Activated CD8-positive, alpha-beta memory T cell treated with anti-CD3 and anti-CD28 coated beads, Interleukin-2, amount 10 ng/mL, durations not matched to agents 7 days and 5 days (primary cell): Measurements from ENCODE around the gene TCEA2. TPM values are rescaled to one million over a fixed set of nuclear protein-coding genes. Genes with fewer than 3 reads are reported as not detected.

ENCODE experiments used
- ATAC-seq: fragments of 150-1000 bp; cut with Tn5 transposase; one replicate; pipeline ENCODE4 v1.10.0; 2021; ENCODE audit warnings: moderate library complexity
- CTCF ChIA-PET: fragments of 350-600 bp; sonication (Branson Sonifier 250); formaldehyde crosslinking; loops from one replicate; lab custom pipeline; 2021; ENCODE audit warnings: antibody characterized with exemption; lab: Charles Lee
- DNase-seq: peaks from one replicate; pipeline ENCODE4 v3.0.0-alpha.2; 2020
- H3K27ac Mint-ChIP-seq: one replicate; pipeline ENCODE4 v1.8.0; 2021; ENCODE audit warnings: mild to moderate bottlenecking, mixed read lengths
- H3K27me3 Mint-ChIP-seq: one replicate; pipeline ENCODE4 v1.8.0; 2021; ENCODE audit warnings: mixed read lengths
- H3K36me3 Mint-ChIP-seq: one replicate; pipeline ENCODE4 v1.8.0; 2021; ENCODE audit warnings: mild to moderate bottlenecking, mixed read lengths
- H3K4me1 Mint-ChIP-seq: one replicate; pipeline ENCODE4 v1.8.0; 2021; ENCODE audit warnings: mixed read lengths
- H3K4me3 Mint-ChIP-seq: one replicate; pipeline ENCODE4 v1.8.0; 2021; ENCODE audit warnings: mild to moderate bottlenecking, moderate library complexity, mixed read lengths
- H3K9me3 Mint-ChIP-seq: one replicate; pipeline ENCODE4 v1.8.0; 2022; ENCODE audit warnings: low read depth, mixed read lengths
- total RNA-seq, 2 experiments: library from RNA; stranded (reverse); gene quantifications; one replicate each; pipeline ENCODE4 v1.2.3, GENCODE V29; 2021

Gene TCEA2
- total RNA-seq, 2 experiments from 2014 or later = 54.3 to 57.4 TPM

- Mint-ChIP-seq H3K4me1 (peaks cover 70% of the 10 kb centered on the region), H3K9me3 (no peaks in the 10 kb centered on the region), H3K27me3 (peaks cover 2% of the 10 kb centered on the region), H3K4me3 (peak overlapping the region; percentile 71), H3K36me3 (peaks cover 2% of the 10 kb centered on the region), H3K27ac (peak overlapping the region; percentile 68)
- peak; percentile 86 for DNase-seq
- peak; percentile 66 for ATAC-seq
- CTCF ChIA-PET = interaction anchor here (0.5 to 9.8 kb wide), 50 partner anchors 8 to 815 kb away, joined by 3 to 190 read pairs (median 7); partner anchors contain the start of genes LIME1, LKAAEAR1, OPRL1 and PCMTD2
These were observed 24.3 kb upstream of the TCEA2 start for GRCh38 chr20:64038565-64039292.

- CTCF ChIA-PET = interaction anchor here (0.6 to 9.8 kb wide), 38 partner anchors 12 to 815 kb away, joined by 3 to 190 read pairs (median 8); partner anchors contain the start of genes LKAAEAR1, OPRL1, PCMTD2 and PRPF6
- Mint-ChIP-seq H3K36me3 (no peaks in the 10 kb centered on the region), H3K9me3 (no peaks in the 10 kb centered on the region), H3K4me3 (peak overlapping the region; percentile 71), H3K27ac (peak overlapping the region; percentile 68), H3K4me1 (peaks cover 62% of the 10 kb centered on the region), H3K27me3 (peaks cover 2% of the 10 kb centered on the region)
- ATAC-seq (no peak), DNase-seq (no peak)
These were observed 23.5 kb upstream of the TCEA2 start for GRCh38 chr20:64039293-64040160.

GRCh38 chr20:64040231-64041039, 22.6 kb upstream of the TCEA2 start:
- no peak for DNase-seq
- Mint-ChIP-seq H3K27ac (peak overlapping the region; percentile 29), H3K36me3 (no peaks in the 10 kb centered on the region)

GRCh38 chr20:64041040-64041780, 21.8 kb upstream of the TCEA2 start:
- Mint-ChIP-seq H3K36me3 (no peaks in the 10 kb centered on the region), H3K9me3 (no peaks in the 10 kb centered on the region), H3K27ac (peak overlapping the region; percentile 29), H3K27me3 (peaks cover 8% of the 10 kb centered on the region), H3K4me1 (peaks cover 47% of the 10 kb centered on the region), H3K4me3 (peak overlapping the region; percentile 52)
- CTCF ChIA-PET = interaction anchor here (1.0 to 9.8 kb wide), 10 partner anchors 11 to 213 kb away, joined by 3 to 190 read pairs (median 32); partner anchors contain the start of genes LKAAEAR1, OPRL1, PRPF6 and RGS19
- ATAC-seq = no peak
- no peak for DNase-seq

More at GRCh38 chr20:64040231-64041039, 22.6 kb upstream of the TCEA2 start:
- ATAC-seq = no peak
- H3K4me3 Mint-ChIP-seq = no peak overlapping the region
- no peaks in the 10 kb centered on the region for H3K9me3 Mint-ChIP-seq
- H3K4me1 Mint-ChIP-seq = peaks cover 54% of the 10 kb centered on the region
- CTCF ChIA-PET = interaction anchor here (0.9 to 9.8 kb wide), 15 partner anchors 11 to 215 kb away, joined by 3 to 190 read pairs (median 24); partner anchors contain the start of genes LKAAEAR1, OPRL1, PCMTD2 and PRPF6
- peaks cover 2% of the 10 kb centered on the region for H3K27me3 Mint-ChIP-seq

GRCh38 chr20:64041781-64042053, 21.3 kb upstream of the TCEA2 start:
- Mint-ChIP-seq H3K4me1 (peaks cover 42% of the 10 kb centered on the region), H3K27ac (no peak overlapping the region), H3K36me3 (no peaks in the 10 kb centered on the region), H3K4me3 (peak overlapping the region; percentile 52), H3K27me3 (peaks cover 12% of the 10 kb centered on the region), H3K9me3 (no peaks in the 10 kb centered on the region)
- DNase-seq (no peak), ATAC-seq (no peak)
- CTCF ChIA-PET = interaction anchor here (1.1 to 9.8 kb wide), 5 partner anchors 18 to 84 kb away, joined by 3 to 190 read pairs (median 35); partner anchors contain the start of genes OPRL1, PRPF6, RGS19 and SAMD10

GRCh38 chr20:64042054-64042781, 20.8 kb upstream of the TCEA2 start:
- H3K4me1 Mint-ChIP-seq = peaks cover 37% of the 10 kb centered on the region
- DNase-seq (no peak), ATAC-seq (no peak)
- H3K36me3 Mint-ChIP-seq = no peaks in the 10 kb centered on the region
- peak overlapping the region; percentile 52 for H3K4me3 Mint-ChIP-seq
- peak overlapping the region; percentile 56 for H3K27ac Mint-ChIP-seq
- no peaks in the 10 kb centered on the region for H3K9me3 Mint-ChIP-seq
- CTCF ChIA-PET = interaction anchor here (1.1 to 9.8 kb wide), 3 partner anchors 17 to 61 kb away, joined by 3 to 190 read pairs (median 133); partner anchors contain the start of genes PRPF6, SAMD10 and TCEA2
- peaks cover 17% of the 10 kb centered on the region for H3K27me3 Mint-ChIP-seq

- ATAC-seq = no peak
- CTCF ChIA-PET = interaction anchor here (9.8 kb wide), 1 partner anchor 16 kb away, joined by 133 read pairs; the partner anchor contains the start of gene TCEA2
These were observed 19.2 kb upstream of the TCEA2 start for GRCh38 chr20:64043768-64044167.

GRCh38 chr20:64044484-64045247, 18.3 kb upstream of the TCEA2 start:
- DNase-seq = no peak
- Mint-ChIP-seq H3K4me1 (peaks cover 27% of the 10 kb centered on the region), H3K36me3 (no peaks in the 10 kb centered on the region), H3K9me3 (no peaks in the 10 kb centered on the region), H3K27me3 (peaks cover 27% of the 10 kb centered on the region), H3K4me3 (no peak overlapping the region), H3K27ac (no peak overlapping the region)
- CTCF ChIA-PET = interaction anchor here (1.0 to 9.8 kb wide), 3 partner anchors 15 to 71 kb away, joined by 3 to 133 read pairs (median 4); partner anchors contain the start of gene TCEA2
- no peak for ATAC-seq

More at GRCh38 chr20:64043768-64044167, 19.2 kb upstream of the TCEA2 start:
- H3K4me3 Mint-ChIP-seq = no peak overlapping the region
- DNase-seq = no peak
- no peaks in the 10 kb centered on the region for H3K9me3 Mint-ChIP-seq
- peaks cover 25% of the 10 kb centered on the region for H3K27me3 Mint-ChIP-seq
- H3K36me3 Mint-ChIP-seq = no peaks in the 10 kb centered on the region
- H3K27ac Mint-ChIP-seq = no peak overlapping the region
- H3K4me1 Mint-ChIP-seq = peaks cover 32% of the 10 kb centered on the region

GRCh38 chr20:64045346-64046011, 17.5 kb upstream of the TCEA2 start:
- Mint-ChIP-seq H3K27ac (no peak overlapping the region), H3K27me3 (peaks cover 32% of the 10 kb centered on the region), H3K4me3 (no peak overlapping the region), H3K36me3 (no peaks in the 10 kb centered on the region), H3K9me3 (no peaks in the 10 kb centered on the region), H3K4me1 (peaks cover 19% of the 10 kb centered on the region)
- CTCF ChIA-PET = interaction anchor here (1.0 to 9.8 kb wide), 2 partner anchors 14 to 21 kb away, joined by 3 to 133 read pairs; partner anchors contain the start of gene TCEA2
- ATAC-seq (no peak), DNase-seq (no peak)

- Mint-ChIP-seq H3K27ac (no peak overlapping the region), H3K36me3 (no peaks in the 10 kb centered on the region), H3K9me3 (no peaks in the 10 kb centered on the region), H3K4me1 (peaks cover 5% of the 10 kb centered on the region), H3K4me3 (no peak overlapping the region), H3K27me3 (peaks cover 44% of the 10 kb centered on the region)
- ATAC-seq = no peak
- CTCF ChIA-PET = interaction anchor here (1.7 kb wide), 1 partner anchor 9 kb away, joined by 9 read pairs; no protein-coding TSS in a partner anchor
- DNase-seq = no peak
These were observed 16.0 kb upstream of the TCEA2 start for GRCh38 chr20:64047046-64047389.
